Nephron (organoid): ENCODE data around the gene USP17L29.
"Not testable (repeated sequence)": the region's sequence is repeated elsewhere in the genome, so short reads cannot be mapped to it uniquely, and the experiment has no call there.

Experiments used
- H3K27ac Mint-ChIP-seq, 3 experiments: 2 replicates each; pipeline ENCODE4 v1.8.0; 2020; ENCODE audit warnings: mixed read lengths in 3 of 3, mild to moderate bottlenecking in 2 of 3, moderate library complexity in 1 of 3
- H3K27me3 Mint-ChIP-seq: 2 replicates; pipeline ENCODE4 v1.8.0; 2021; ENCODE audit warnings: low read depth, mild to moderate bottlenecking, moderate library complexity, mixed read lengths
- H3K36me3 Mint-ChIP-seq: 2 replicates; pipeline ENCODE4 v1.8.0; 2020; ENCODE audit warnings: low read depth, mixed read lengths
- H3K4me1 Mint-ChIP-seq: 2 replicates; pipeline ENCODE4 v1.8.0; 2020; ENCODE audit warnings: mixed read lengths
- H3K4me3 Mint-ChIP-seq, 3 experiments: 2 replicates each; pipeline ENCODE4 v1.8.0; 2020; ENCODE audit warnings: mild to moderate bottlenecking in 3 of 3, mixed read lengths in 3 of 3, moderate library complexity in 2 of 3
- H3K9me3 Mint-ChIP-seq: 2 replicates; pipeline ENCODE4 v1.8.0; 2020; ENCODE audit warnings: mixed read lengths
- CTCF ChIP-seq, 3 experiments: fragments of 200-600 bp; sonication (generic); IDR thresholded peaks; one replicate each; pipeline ENCODE4 v1.5.0; 2021; ENCODE audit warnings: antibody characterized with exemption in 3 of 3; ENCODE audit not compliant: unreplicated experiment in 3 of 3

Gene USP17L29

GRCh38 chr4:9381012-9381534 lies 27.6 kb downstream of the USP17L29 start:
- not testable (repeated sequence) for H3K27me3 Mint-ChIP-seq, H3K36me3 Mint-ChIP-seq, H3K9me3 Mint-ChIP-seq, H3K4me1 Mint-ChIP-seq, H3K27ac Mint-ChIP-seq
- TF ChIP-seq CTCF (IDR thresholded peaks at IDR 0.05; ENCODE audit: unreplicated experiment in 3 of 3): peak; percentile 53 to 54 (median 53)
- H3K4me3 Mint-ChIP-seq: peak overlapping the region in 2 of 3 experiments; percentile 3 to 23

GRCh38 chr4:9384126-9384525 lies 30.7 kb downstream of the USP17L29 start:
- no peaks in the 10 kb centered on the region for H3K27me3 Mint-ChIP-seq
- peaks cover 2% of the 10 kb centered on the region for H3K9me3 Mint-ChIP-seq
- no peak for TF ChIP-seq CTCF (IDR thresholded peaks at IDR 0.05; ENCODE audit: unreplicated experiment in 3 of 3)
- no peaks in the 10 kb centered on the region for H3K4me1 Mint-ChIP-seq
- H3K27ac Mint-ChIP-seq: no peak overlapping the region
- no peaks in the 10 kb centered on the region for H3K36me3 Mint-ChIP-seq
- no peak overlapping the region for H3K4me3 Mint-ChIP-seq

- not testable (repeated sequence) for H3K9me3 Mint-ChIP-seq, H3K4me3 Mint-ChIP-seq, H3K4me1 Mint-ChIP-seq, H3K36me3 Mint-ChIP-seq, H3K27ac Mint-ChIP-seq, H3K27me3 Mint-ChIP-seq
These were observed 35.6 kb downstream of the USP17L29 start for GRCh38 chr4:9389001-9389400.
